ENCODE data around the gene SDHAF1.
"Not testable (repeated sequence)": the region's sequence is repeated elsewhere in the genome, so short reads cannot be mapped to it uniquely, and the experiment has no call there.

Gene SDHAF1

GRCh38 chr19:36025541-36025940, 30.6 kb downstream of the SDHAF1 start:
- no peak for DNase-seq

- DNase-seq = no peak
These were observed 31.3 kb downstream of the SDHAF1 start for GRCh38 chr19:36026091-36026876.

GRCh38 chr19:36027696-36028095, 32.7 kb downstream of the SDHAF1 start:
- no peak for DNase-seq

GRCh38 chr19:36028313-36029041, 33.5 kb downstream of the SDHAF1 start:
- no peak for DNase-seq

DNA sequence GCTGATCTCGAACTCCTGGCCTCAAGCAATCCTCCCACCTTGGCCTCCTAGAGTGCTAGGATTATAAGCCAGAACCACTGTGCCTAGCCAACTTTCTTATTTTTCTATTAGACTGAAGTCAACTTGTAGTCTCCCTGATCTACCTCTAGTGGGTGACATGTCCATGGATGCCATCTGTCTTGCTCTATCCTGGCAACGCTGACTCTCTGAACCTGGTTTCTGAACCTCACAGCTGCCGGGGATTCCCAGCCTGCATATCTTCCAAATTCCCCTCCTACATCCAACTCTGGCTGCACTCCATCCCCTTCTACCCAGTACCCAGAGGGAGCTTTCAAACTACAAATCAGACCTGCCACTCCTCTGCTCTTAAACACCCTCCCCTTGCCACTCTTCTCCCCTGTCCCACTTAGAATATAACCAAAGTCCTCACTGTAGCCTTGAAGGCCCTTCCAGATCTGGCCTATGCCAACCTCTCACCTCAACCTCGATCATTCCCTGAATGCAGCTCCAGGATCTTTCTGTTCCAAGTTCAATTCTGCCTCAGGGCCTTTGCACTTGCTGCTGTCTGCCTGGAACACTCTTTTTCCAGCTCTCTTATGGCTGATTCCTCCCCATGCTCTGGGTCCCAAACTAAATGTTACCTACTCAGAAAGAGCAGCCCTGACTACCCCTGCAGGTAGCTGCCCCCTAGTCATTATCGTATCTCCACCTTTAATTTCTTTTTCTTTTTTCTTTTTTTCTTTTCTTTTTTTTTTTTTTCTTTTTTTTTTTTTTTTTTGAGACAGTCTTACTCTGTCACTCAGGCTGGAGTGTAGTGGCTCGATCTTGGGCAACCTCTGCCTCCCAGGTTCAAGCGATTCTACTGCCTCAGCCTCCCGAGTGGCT, 35.5 kb downstream of the SDHAF1 start:
- DNase-seq = no peak

GRCh38 chr19:36031308-36031707, 36.3 kb downstream of the SDHAF1 start:
- no peak for DNase-seq

- peak; percentile 36 for DNase-seq
These were observed 37.5 kb downstream of the SDHAF1 start, which contains the start of gene CLIP3 for GRCh38 chr19:36032251-36033104. Gene CLIP3, minus strand, starts transcription at chr19:36032873. Its CDS starts 516 bp downstream, at chr19:36032357.

DNA sequence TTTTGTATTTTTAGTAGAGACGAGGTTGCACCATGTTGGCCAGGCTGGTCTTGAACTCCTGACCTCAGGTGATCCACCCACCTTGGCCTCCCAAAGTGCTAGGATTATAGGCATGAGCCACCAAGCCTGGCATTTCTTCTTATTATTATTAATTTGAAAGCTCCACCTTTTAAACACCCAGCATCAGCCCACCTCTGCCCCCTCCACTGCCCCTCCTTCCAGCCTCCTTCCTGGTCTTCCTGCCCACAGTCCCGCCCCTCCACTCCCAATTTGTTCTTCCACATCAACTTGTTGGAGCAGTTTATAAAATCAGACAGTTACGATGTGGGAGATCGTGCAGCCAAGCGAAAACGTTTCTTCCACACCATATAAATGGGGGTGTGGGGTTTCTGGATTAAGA, 45.5 kb downstream of the SDHAF1 start:
- no peak for DNase-seq

GRCh38 chr19:36041092-36041491, 46.1 kb downstream of the SDHAF1 start:
- DNase-seq = not testable (repeated sequence)

DNA sequence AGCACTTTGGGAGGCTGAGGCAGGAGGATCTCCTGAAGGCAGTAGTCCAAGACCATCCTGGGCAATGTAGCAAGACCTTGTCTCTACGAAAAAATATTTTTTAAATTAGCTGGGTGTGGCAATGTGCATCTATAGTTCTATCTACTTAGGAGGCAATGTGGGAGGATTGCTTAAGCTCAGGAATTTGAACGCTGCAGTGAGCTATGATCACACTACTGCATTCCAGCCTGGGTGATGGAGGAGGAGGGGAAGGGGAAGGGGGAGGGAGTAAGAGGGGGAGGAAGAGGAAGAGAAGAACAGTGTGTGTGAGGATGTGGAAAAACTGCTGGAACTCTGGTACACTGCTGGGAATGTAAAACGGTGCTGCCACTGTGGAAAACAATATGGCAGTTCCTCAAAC, 46.8 kb downstream of the SDHAF1 start:
- DNase-seq = no peak

- no peak for DNase-seq
These were observed 49.0 kb downstream of the SDHAF1 start for GRCh38 chr19:36043952-36044351.
